Measurements from ENCODE around the gene POLR1G.

DNA sequence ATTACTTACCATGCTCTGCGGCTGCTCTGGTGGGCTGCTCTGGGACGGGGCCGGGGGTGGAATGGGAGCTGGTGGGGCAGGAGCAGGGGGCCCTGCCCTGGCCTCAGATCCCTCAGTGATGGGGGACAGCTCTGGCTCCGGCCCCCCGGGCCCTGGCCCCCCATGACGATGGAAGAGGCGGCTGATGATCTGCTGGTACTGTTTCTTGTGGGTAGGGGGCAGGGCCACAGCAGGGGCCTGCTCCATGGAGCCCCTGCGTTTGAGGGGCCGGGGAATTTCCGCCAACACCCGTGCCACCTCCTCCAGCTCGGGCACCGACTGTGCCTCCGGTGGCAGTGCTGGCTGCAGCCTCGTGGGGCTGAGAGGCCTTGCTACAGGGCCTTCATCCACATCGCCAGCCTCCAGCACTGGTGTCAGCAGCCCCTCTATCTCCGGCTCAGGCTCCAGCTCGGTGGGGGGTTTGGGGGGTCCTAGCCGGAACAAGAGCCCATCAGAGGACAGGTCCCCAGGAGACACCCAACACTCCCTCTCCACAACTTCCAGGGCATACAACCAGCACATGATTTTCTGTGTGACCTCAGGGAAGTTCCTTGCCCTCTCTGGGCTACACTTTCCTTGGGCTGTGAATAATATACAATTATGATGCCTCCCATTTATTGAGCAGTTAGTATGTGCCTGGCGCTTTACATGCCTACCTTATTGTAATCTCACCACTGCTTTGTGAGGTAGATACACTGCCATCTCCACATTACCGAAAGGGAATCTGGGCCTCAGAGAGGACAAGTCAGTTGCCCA lies 14.4 kb upstream of the POLR1G start:
- TF ChIP-seq, protein P1, sequence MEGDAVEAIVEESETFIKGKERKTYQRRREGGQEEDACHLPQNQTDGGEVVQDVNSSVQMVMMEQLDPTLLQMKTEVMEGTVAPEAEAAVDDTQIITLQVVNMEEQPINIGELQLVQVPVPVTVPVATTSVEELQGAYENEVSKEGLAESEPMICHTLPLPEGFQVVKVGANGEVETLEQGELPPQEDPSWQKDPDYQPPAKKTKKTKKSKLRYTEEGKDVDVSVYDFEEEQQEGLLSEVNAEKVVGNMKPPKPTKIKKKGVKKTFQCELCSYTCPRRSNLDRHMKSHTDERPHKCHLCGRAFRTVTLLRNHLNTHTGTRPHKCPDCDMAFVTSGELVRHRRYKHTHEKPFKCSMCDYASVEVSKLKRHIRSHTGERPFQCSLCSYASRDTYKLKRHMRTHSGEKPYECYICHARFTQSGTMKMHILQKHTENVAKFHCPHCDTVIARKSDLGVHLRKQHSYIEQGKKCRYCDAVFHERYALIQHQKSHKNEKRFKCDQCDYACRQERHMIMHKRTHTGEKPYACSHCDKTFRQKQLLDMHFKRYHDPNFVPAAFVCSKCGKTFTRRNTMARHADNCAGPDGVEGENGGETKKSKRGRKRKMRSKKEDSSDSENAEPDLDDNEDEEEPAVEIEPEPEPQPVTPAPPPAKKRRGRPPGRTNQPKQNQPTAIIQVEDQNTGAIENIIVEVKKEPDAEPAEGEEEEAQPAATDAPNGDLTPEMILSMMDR (conservative IDR thresholded peaks at IDR 0.05; ENCODE audit: low read depth, low read length) = no peak
- TF ChIP-seq EZH2phosphoT487 (IDR thresholded peaks at IDR 0.05; ENCODE audit: borderline replicate concordance, low read length) (no peak), EZH2 (IDR thresholded peaks at IDR 0.05; ENCODE audit: low read length, unreplicated experiment) (no peak)
